HepG2 (cell line): Measurements from ENCODE around the gene MMP25. TPM values are rescaled to one million over a fixed set of nuclear protein-coding genes. Genes with fewer than 3 reads are reported as not detected.
A peak's percentile ranks its signal among the peaks of the same experiment; 100 is the strongest.

ENCODE experiments used
- AKNA ChIP-seq: sonication (generic); formaldehyde crosslinking; IDR thresholded peaks from 2 replicates; pipeline ENCODE4 v1.4.0; 2020; ENCODE audit warnings: missing genetic modification reagents, borderline replicate concordance
- BRCA1 ChIP-seq: sonication (generic); formaldehyde crosslinking; IDR thresholded peaks from 2 replicates; pipeline ENCODE4 v1.4.0; 2020; ENCODE audit warnings: missing genetic modification reagents
- EHMT2 ChIP-seq: fragments of 200-600 bp; sonication (generic); IDR thresholded peaks from 2 replicates; pipeline ENCODE4 v1.7.0; 2017; ENCODE audit warnings: antibody characterized with exemption, low read depth, low read length, borderline replicate concordance
- FOXA1 ChIP-seq, 2 experiments: fragments of 450-650 bp in 1 of 2; sonication (generic) in 1 of 2; formaldehyde crosslinking in 1 of 2; IDR thresholded peaks; 2 replicates each; pipeline versions ENCODE4 v1.4.0 to v1.6.1; 2016 to 2020; ENCODE audit warnings: missing genetic modification reagents in 1 of 2
- GTF2F1 ChIP-seq: fragments of 150-350 bp; IDR thresholded peaks from 2 replicates; pipeline ENCODE4 v1.6.1; 2014; ENCODE audit warnings: low read length
- HNF1B ChIP-seq: sonication (generic); formaldehyde crosslinking; IDR thresholded peaks from 2 replicates; pipeline ENCODE4 v1.5.1; 2020; ENCODE audit warnings: mild to moderate bottlenecking, moderate library complexity, missing genetic modification reagents
- IKZF4 ChIP-seq: sonication (generic); formaldehyde crosslinking; IDR thresholded peaks from 2 replicates; pipeline ENCODE4 v1.5.1; 2020; ENCODE audit warnings: borderline replicate concordance, mild to moderate bottlenecking, low read depth, missing genetic modification reagents; ENCODE audit errors: not compliant biosample characterization
- TFAP4 ChIP-seq: sonication (generic); IDR thresholded peaks from 2 replicates; pipeline ENCODE4 v1.6.1; 2016; ENCODE audit warnings: low read depth, borderline replicate concordance
- ZBTB37 ChIP-seq: sonication (generic); formaldehyde crosslinking; IDR thresholded peaks from 2 replicates; pipeline ENCODE4 v1.4.0; 2020; ENCODE audit warnings: mild to moderate bottlenecking, missing genetic modification reagents
- ZBTB7B ChIP-seq: sonication (generic); formaldehyde crosslinking; IDR thresholded peaks from 2 replicates; pipeline ENCODE4 v1.4.0; 2020; ENCODE audit warnings: missing genetic modification reagents
- ZFP90 ChIP-seq: sonication (generic); formaldehyde crosslinking; IDR thresholded peaks from 2 replicates; pipeline ENCODE4 v1.8.0; 2022; ENCODE audit warnings: missing genetic modification reagents, mild to moderate bottlenecking, inconsistent platforms, borderline replicate concordance
- ZNF609 ChIP-seq: sonication (generic); formaldehyde crosslinking; IDR thresholded peaks from 2 replicates; pipeline ENCODE4 v1.4.0; 2020; ENCODE audit warnings: mild to moderate bottlenecking, missing genetic modification reagents, borderline replicate concordance
- polyA plus RNA-seq, 8 experiments: library from polyadenylated mRNA; depleted of rRNA in 3 of 8; stranded (reverse) in 7 of 8; unstranded in 1 of 8; fragments of >200 nt; fragmentation: Illumina TruSeq in 4 of 8; extraction: Trizol in 4 of 8; gene quantifications; 2 replicates each; pipeline versions ENCODE4 v1.2.1 to v1.2.3, GENCODE V29; 2011 to 2016; ENCODE audit warnings: low read depth in 4 of 8, missing spikeins in 1 of 8, mixed read lengths in 1 of 8; ENCODE audit not compliant: insufficient read depth in 1 of 8
- total RNA-seq, 5 experiments: library from RNA; depleted of rRNA; stranded (reverse); fragments of >200 nt; fragmentation: Illumina TruSeq; extraction: Trizol; gene quantifications; 2 replicates each; pipeline ENCODE4 v1.2.3, GENCODE V29; 2016; ENCODE audit warnings: low read depth in 1 of 5

Gene MMP25
- total and polyA plus RNA-seq, 2 of the 13 experiments (the other 11 are each of a cell fraction or from before 2014, with no cell fraction given): 0.04 to 0.08 TPM

- TF ChIP-seq AKNA (CRISPR knock-in tag): 0 out of 2 replicates have a peak, but pooled peaks have one; percentile 20
- peak; percentile 81 for TF ChIP-seq IKZF4 (CRISPR knock-in tag)
- peak; percentile 85; the same call in 1 of the 2 replicates for TF ChIP-seq TFAP4
- peak; percentile 86 for TF ChIP-seq HNF1B
- TF ChIP-seq ZFP90 (CRISPR knock-in tag): no peak
- no peak for TF ChIP-seq ZBTB37 (CRISPR knock-in tag)
- TF ChIP-seq ZBTB7B (CRISPR knock-in tag): peak; percentile 82
- TF ChIP-seq ZNF609 (CRISPR knock-in tag): peak; percentile 38; the same call in 1 of the 2 replicates
- no peak for TF ChIP-seq FOXA1 (IDR thresholded peaks at IDR 0.05)
- TF ChIP-seq FOXA1 (CRISPR knock-in tag; IDR thresholded peaks at IDR 0.05): peak; percentile 57
- TF ChIP-seq BRCA1 (CRISPR knock-in tag): no peak
- TF ChIP-seq GTF2F1: no peak
- no peak for TF ChIP-seq EHMT2
Observed at GRCh38 chr16:3023669-3024478, 22.5 kb upstream of the MMP25 start, which contains the start of the genes HCFC1R1 and THOC6 (continued).
